Vagina (tissue), 2 donors: Measurements from ENCODE around the gene PLEKHF1.

Source experiments
- POLR2AphosphoS5 ChIP-seq, 2 donors: sonication (generic); formaldehyde crosslinking; IDR thresholded peaks; one replicate each; pipeline ENCODE4 v1.9.0; 2017; ENCODE audit warnings: antibody characterized with exemption in 2 of 2, mild to moderate bottlenecking in 2 of 2, low read depth in 1 of 2; ENCODE audit not compliant: insufficient read depth in 1 of 2
- TF ChIP-seq, protein P1 (sequence below), 3 experiments: fragments of 450-650 bp in 2 of 3; fragments of 200-600 bp in 1 of 3; sonication (generic) in 1 of 3; IDR thresholded peaks; one replicate each; pipeline ENCODE4 v1.5.1; 2017 to 2019; ENCODE audit warnings: antibody characterized with exemption in 3 of 3, mild to moderate bottlenecking in 2 of 3, moderate library complexity in 2 of 3

DNA sequence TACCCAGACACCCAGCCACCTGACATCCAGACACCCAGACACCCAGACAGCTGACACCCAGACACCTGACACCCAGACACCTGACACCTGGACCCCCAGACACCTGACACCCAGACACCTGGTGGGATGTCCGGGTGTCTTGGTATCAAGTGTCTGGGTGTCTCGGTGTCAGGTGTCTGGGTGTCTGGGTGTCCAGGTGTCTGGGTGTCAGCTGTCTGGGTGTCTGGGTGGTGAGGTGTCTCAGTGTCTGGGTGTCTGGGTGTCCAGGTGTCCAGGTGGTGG lies 31.2 kb downstream of the PLEKHF1 start:
- TF ChIP-seq, protein P1, sequence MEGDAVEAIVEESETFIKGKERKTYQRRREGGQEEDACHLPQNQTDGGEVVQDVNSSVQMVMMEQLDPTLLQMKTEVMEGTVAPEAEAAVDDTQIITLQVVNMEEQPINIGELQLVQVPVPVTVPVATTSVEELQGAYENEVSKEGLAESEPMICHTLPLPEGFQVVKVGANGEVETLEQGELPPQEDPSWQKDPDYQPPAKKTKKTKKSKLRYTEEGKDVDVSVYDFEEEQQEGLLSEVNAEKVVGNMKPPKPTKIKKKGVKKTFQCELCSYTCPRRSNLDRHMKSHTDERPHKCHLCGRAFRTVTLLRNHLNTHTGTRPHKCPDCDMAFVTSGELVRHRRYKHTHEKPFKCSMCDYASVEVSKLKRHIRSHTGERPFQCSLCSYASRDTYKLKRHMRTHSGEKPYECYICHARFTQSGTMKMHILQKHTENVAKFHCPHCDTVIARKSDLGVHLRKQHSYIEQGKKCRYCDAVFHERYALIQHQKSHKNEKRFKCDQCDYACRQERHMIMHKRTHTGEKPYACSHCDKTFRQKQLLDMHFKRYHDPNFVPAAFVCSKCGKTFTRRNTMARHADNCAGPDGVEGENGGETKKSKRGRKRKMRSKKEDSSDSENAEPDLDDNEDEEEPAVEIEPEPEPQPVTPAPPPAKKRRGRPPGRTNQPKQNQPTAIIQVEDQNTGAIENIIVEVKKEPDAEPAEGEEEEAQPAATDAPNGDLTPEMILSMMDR (IDR thresholded peaks at IDR 0.05), result no peak
- no peak for TF ChIP-seq POLR2AphosphoS5 (IDR thresholded peaks at IDR 0.05; ENCODE audit: insufficient read depth in 1 of 2, low read depth in 1 of 2)
